Stimulated activated CD4-positive, alpha-beta T cell treated with anti-CD3 and anti-CD28 coated beads, Interleukin-1b, Interleukin-23, amount 100 ng/mL, for 1 hour (primary cell): ENCODE measurements around the gene FAP.

Experiments
- DNase-seq, 2 donors: peaks; one replicate each; pipeline ENCODE4 v3.0.0-alpha.2; 2020; ENCODE audit warnings: low read depth in 2 of 2

FAP gene

DNA sequence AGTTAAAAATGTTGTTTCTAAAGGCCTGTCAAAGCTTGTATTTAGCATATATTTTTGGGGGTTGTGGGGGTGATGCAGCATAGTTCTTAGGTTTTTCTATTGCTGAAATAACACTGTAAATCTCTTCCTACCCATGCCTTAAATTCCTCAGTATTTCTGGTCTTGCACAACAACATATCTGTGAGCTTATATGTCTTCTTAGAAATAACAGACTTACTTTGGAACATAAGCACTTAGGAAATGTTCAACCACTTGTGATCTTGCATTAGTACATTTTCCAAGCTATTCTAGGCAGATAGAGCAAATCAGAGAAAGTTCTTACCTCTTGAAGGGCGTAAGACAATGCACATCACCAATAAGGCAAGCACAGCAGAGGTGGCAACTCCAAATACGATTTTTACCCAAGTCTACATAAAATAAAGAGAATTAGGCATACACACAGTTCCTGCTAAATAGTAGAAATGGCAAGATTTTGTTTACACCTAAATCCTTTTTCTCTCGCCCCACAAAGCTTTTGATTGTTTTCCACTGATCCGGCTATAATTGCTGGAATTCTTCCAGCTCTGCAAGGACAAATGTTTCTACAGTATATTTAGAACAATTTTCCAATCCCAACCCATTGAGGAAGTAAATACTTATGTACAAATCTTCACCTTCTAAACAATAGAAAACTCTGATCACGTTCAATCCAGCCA is 512 bp downstream of the FAP start:
- no peak for DNase-seq

- no peak for DNase-seq
Observed at GRCh38 chr2:162241571-162241970, 1.7 kb downstream of the FAP start.

GRCh38 chr2:162234620-162235462 is 8.4 kb downstream of the FAP start:
- no peak for DNase-seq

GRCh38 chr2:162233197-162233596 is 10.0 kb downstream of the FAP start:
- no peak for DNase-seq

DNA sequence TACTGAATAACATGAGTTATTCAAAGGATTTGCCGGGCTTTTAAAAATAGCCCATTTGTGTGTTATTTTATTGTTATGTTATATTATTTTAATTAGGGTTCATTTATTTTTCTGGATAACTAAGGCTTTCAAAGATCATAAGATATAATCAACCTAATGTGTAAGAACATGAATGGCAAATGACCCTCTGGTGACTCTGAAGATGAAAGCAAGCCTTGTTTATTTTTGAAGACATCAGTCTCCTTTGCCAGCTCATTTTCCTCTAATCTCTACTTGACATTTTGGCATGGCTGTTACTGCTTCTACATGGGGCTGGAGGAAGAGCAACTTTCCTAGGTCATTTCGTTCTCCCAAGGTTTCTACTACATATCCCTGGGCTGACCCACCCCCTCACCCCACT is 10.6 kb downstream of the FAP start:
- DNase-seq, result no peak

GRCh38 chr2:162232027-162232426 is 11.2 kb downstream of the FAP start:
- no peak for DNase-seq

- DNase-seq, result no peak
Observed at GRCh38 chr2:162230761-162231160, 12.5 kb downstream of the FAP start.

DNA sequence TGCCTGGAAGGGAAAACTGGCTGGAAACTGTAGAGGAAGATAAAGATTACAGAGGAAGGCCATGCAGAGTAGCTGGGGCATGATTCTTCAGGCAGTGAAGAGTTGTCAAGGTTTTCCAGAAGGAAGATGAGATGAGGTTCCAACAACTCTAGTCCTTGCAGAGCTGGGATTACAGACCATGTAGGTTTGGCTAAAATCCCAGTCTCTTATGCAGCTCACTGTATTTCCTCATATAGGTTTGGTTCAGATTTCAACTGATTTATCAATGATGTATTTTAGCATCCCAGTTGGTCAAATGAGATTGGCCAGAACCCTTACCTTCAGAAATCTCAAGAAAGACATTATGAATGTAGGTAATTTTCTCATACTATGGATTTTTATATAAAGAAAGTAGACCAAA is 16.4 kb downstream of the FAP start:
- no peak for DNase-seq

GRCh38 chr2:162221064-162221463 is 22.2 kb downstream of the FAP start:
- peak in 1 of 2 donors; percentile 30 for DNase-seq

DNA sequence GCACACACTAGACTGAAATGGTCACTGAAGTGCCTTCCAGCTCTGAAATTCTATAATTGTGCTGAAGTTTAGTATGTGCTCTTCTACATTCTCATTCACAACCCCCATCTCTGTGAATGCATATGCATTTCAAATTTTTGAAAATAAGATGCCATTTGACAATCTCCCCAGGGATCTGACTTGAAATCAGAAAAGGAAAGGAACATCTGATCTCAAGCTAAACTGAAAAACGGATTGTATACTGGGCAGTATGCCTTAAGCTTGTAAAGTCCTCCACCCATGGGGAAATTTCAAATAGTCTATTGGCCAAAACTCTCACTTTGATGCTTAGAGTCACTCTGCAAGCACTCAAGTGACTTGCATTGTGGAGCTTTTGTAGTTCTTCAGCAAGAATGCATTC is 22.9 kb downstream of the FAP start:
- DNase-seq, result no peak

DNA sequence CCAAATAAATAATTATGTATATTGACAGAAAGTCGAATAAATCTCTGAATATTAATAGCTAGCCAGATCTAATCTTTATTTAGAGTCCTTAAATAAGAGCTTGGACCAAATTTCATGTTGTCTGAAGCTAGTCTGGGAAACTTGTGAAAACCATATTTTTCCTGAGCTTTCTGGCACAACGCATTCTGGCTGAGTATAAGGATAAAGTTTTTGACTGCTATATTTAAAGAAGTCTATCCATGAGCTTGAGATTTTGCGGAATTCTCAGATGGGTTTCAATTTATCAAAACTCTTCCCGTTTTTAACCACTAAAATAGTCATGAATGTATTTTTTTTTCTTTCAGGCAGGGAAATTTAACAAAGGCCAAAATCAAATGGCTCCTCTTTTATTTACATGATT is 23.8 kb downstream of the FAP start:
- DNase-seq, result no peak

DNA sequence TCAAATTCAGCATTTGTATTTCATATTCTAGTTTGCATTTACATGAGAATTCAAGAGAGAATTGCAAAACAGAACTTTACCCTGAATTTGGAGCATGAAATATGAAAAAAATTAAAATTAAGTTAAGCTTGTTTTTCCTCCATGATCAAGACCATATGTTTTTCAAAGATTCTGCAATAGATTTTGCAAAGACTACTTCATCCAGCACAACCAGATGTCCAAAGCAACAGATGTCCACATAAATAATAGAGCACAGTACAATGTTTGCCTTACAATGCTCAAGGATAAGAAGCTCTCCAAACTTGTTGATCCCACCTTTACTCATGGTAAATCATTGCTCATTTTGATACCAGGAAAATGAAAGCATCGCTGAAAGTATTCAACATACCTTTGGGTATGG is 25.6 kb downstream of the FAP start:
- DNase-seq, result no peak

- DNase-seq, result no peak
Observed at GRCh38 chr2:162215162-162215561, 28.1 kb downstream of the FAP start.

- no peak for DNase-seq
Observed at GRCh38 chr2:162212366-162212765, 30.9 kb downstream of the FAP start.

DNA sequence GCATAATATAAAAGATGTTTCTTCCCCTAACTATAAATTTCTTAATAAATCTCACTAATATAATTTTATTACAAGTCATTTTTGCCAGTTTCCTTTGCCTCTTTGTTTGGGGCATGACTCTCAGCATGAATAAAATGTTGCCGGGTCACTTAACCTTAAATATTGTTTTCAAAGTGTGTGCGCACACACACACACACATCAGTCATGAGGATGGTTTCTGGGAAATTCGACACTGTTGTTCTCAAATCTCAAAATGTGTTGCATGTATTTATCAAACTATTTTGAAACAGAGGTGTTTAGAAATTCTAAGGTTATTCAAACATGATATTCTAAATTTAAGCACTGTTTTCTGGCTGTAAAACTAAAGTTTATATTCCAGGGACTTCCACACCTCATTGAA is 31.5 kb downstream of the FAP start:
- DNase-seq, result no peak

DNA sequence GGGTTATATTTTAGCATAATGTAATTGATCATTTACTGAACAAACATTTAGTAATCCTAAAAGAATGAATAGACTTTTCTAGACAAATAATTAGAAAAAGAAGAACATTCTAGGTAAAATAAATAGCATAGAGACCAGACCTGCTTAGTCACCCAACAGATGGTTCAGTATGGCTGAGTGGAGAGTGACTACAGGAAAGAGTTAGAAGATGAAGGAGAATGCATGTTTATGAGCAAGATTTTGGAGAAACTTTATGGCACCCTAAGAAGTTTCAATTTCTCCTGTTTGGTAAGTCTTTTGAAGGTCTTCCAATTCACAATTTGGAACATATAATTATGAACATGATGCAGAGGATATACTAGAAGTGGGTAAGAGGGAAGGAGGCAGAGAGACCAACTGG is 32.9 kb downstream of the FAP start:
- no peak for DNase-seq

- no peak for DNase-seq
Observed at GRCh38 chr2:162202203-162202602, 41.0 kb downstream of the FAP start.

DNA sequence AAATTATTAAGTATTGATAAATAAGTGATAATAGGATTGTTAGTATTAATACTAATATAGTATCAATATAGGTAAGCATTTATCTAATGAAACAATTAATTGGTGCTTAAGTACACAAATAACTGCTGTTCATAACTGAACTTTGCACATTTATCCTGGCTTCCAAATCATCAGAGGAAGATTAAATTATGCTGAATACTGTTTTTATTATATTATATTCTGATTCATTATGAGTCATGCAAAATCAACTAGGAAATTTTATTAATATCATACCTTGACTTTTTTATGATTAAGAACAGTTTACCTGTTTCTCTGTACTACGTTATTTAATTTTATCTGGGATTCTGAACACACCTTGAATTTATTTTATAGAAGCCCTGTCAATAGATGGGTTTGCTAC is 42.6 kb downstream of the FAP start:
- no peak for DNase-seq

DNA sequence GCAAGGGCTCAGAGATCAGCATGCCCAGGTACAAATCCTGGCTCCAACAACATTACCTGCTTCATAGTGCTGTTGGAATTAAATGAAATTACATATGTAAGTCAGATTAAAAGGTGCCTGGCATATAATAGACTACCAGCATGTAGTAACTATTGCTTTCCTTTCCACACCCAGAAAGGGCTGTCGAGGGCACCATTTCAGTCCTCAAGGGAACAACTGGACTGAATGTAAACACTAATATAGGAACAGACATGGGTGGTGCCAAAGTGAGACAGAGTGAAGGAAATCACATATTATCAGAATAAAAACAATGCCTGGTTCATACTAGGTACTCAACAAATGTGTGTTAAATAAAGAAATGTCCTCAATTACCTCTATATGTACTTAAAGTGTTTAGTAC is 43.3 kb downstream of the FAP start:
- no peak for DNase-seq

DNA sequence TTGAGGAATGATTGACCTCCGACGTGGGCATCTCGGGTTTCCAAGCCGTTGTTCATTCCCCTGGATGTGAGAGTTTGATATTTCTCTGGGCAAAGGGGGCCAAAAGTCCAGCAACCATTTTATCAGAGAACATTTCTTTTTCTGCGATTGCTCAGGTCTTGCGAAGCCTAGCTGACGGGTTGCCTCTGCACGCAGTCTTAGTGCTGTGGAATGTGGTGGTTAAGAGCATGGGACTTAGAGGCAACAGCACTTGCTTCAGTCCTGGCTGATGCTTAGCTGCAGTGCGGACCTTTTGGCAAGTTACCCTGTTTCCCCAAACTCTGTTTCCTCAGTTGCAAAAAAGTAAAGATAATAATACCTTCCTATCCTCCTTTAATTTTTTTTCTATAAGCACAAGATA is 45.0 kb downstream of the FAP start:
- no peak for DNase-seq

DNA sequence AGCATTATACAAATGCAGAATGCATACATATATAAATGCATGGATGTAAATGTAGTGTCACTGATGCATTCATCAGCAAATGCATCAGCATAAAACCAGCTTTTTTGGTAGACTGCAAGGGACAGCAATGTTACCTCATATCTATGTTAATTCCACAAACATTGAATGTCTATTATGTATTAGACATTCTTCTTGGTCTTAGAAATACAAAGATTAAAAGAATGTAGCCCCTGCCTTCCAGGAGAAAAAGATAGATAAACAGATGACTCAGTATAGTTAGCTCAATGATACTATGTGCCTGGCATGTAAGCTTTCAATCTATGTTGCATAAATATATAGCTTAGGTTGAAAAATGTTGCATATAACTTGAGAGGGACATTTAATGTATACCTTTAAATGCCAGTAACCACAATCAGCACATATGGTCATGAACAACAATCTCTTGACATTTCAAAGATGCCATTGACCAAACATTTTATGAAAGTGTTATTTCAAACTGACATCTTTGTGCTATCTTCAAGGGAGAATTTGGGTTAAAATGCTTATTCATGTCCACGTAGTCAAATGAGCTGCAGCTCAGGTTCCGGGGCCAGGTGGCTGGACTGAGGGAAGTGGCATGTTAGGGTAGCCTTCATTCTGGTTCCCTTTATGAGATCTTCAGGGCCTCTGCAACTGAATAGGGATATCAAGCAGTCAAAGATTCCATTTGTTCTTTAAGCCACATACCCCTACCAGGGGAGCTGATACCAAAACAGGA is 46.0 kb downstream of the FAP start:
- DNase-seq, result no peak

- no peak for DNase-seq
Observed at GRCh38 chr2:162196638-162197037, 46.6 kb downstream of the FAP start.

- DNase-seq, result no peak
Observed at GRCh38 chr2:162188451-162188850, 54.8 kb downstream of the FAP start.
